Lung (tissue), 12 donors: ENCODE data around the gene KLK11. TPM values are rescaled to one million over a fixed set of nuclear protein-coding genes. Genes with fewer than 3 reads are reported as not detected.

ENCODE experiments used
- ATAC-seq: fragments of 200-7000 bp; cut with Tn5 transposase; one replicate; pipeline ENCODE4 v1.9.1; 2020; ENCODE audit warnings: moderate number of reproducible peaks; ENCODE audit not compliant: insufficient read depth, low FRiP score
- DNase-seq, 3 donors: peaks; one replicate each; pipeline ENCODE4 v3.0.0-alpha.2; 2013 to 2017
- H3K27ac ChIP-seq, 2 donors: one replicate each; pipeline ENCODE4 v1.5.1; 2013; ENCODE audit warnings: mild to moderate bottlenecking in 2 of 2, moderate library complexity in 2 of 2, control low read depth in 1 of 2, inconsistent platforms in 1 of 2, low read depth in 1 of 2, low read length in 1 of 2
- H3K27me3 ChIP-seq, 3 donors: one replicate each; pipeline ENCODE4 v1.5.1; 2013; ENCODE audit warnings: low read length in 2 of 3; ENCODE audit not compliant: control insufficient read depth in 3 of 3, insufficient read depth in 3 of 3
- H3K36me3 ChIP-seq, 4 donors: one replicate each; pipeline ENCODE4 v1.5.1; 2013; ENCODE audit warnings: low read length in 4 of 4, mild to moderate bottlenecking in 1 of 4, moderate library complexity in 1 of 4; ENCODE audit not compliant: control insufficient read depth in 4 of 4, insufficient read depth in 4 of 4
- H3K4me1 ChIP-seq, 5 donors: one replicate each; pipeline ENCODE4 v1.5.1; 2013; ENCODE audit warnings: low read length in 5 of 5, mild to moderate bottlenecking in 2 of 5, moderate library complexity in 1 of 5; ENCODE audit not compliant: control insufficient read depth in 5 of 5, insufficient read depth in 5 of 5
- H3K4me3 ChIP-seq: one replicate; pipeline ENCODE4 v1.5.1; 2013; ENCODE audit warnings: mild to moderate bottlenecking, control low read depth, moderate library complexity
- H3K9ac ChIP-seq, 2 donors: one replicate each; pipeline ENCODE4 v1.5.1; 2013; ENCODE audit warnings: low read length in 2 of 2, control low read depth in 1 of 2; ENCODE audit not compliant: insufficient read depth in 1 of 2
- H3K9me3 ChIP-seq, 4 donors: one replicate each; pipeline ENCODE4 v1.5.1; 2013; ENCODE audit warnings: low read length in 3 of 4, mild to moderate bottlenecking in 1 of 4, moderate library complexity in 1 of 4; ENCODE audit not compliant: control insufficient read depth in 4 of 4, insufficient read depth in 3 of 4
- WGBS, 2 donors: extraction: QIAGEN DNeasy Blood & Tissue Kit; methylation state at CpG; one replicate each; pipeline ENCODE4 v1.1.7; 2013; 5-methylcytosine and 5-hydroxymethylcytosine counted together
- polyA plus RNA-seq, 2 donors: library from polyadenylated mRNA; stranded (reverse); fragments of 200-250 nt; gene quantifications; one replicate each; pipeline ENCODE4 v1.2.1, GENCODE V29; 2013
- total RNA-seq, 2 donors: library from RNA; depleted of rRNA in 1 of 2; stranded (reverse); fragments of >200 nt in 1 of 2; gene quantifications; one replicate each; pipeline ENCODE4 v1.2.1, GENCODE V29; 2014 to 2021
- TF ChIP-seq, protein P1 (sequence below): IDR thresholded peaks from 2 replicates; pipeline ENCODE4 v1.5.1; 2012; ENCODE audit warnings: mild to moderate bottlenecking; ENCODE audit errors: control extremely low read depth, extremely low read depth
- donor health status: control.
- donor health status: control.
- donor health status: Bipolar disorder and iron deficiency.
- donor health status: healthy.
- donor health status: DM: yes; HTN: yes; CAD: no.

Gene KLK11
- total and polyA plus RNA-seq, 4 donors = 14.1 to 38.6 (median 19.5) TPM

DNA sequence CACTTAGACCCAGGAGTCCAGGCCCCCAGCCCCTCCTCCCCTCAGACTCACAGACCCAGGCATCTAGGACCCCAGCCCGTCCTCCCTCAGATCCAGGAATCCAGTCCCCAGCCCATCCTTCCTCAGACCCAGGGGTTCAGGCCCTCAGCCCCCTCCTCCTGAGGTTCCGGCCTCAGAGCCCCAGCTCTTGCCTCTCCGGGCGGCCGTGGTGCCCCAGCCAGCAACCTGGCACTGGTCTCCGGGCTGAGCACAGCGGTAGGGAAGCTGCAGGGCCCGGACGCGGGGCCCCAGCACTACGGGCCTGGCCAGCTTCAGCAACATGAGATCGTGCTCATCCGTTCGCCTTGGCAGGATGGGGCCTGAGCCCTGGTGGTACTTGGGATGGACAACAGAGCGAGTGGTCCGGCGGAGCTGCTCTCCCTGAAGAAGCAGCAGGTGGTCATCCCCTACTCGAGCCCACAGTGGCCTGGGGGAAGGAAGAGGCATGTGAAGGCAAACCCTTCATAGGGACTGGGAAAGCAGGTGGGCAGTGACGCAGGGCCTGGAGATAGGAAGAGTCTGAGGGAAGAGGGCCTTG, 10.6 kb downstream of the KLK11 start:
- no peak overlapping the region for H3K27ac ChIP-seq
- WGBS, 2 donors = 87% methylated on average over 18 to 19 of the region's 19 CpGs
- no peak overlapping the region for H3K9ac ChIP-seq
- ATAC-seq (no peak), DNase-seq (no peak)
- no peaks in the 10 kb centered on the region for H3K36me3 ChIP-seq
- peaks cover 0 to 10% (median 0%) of the 10 kb centered on the region in 5 donors for H3K4me1 ChIP-seq
- TF ChIP-seq, protein P1, sequence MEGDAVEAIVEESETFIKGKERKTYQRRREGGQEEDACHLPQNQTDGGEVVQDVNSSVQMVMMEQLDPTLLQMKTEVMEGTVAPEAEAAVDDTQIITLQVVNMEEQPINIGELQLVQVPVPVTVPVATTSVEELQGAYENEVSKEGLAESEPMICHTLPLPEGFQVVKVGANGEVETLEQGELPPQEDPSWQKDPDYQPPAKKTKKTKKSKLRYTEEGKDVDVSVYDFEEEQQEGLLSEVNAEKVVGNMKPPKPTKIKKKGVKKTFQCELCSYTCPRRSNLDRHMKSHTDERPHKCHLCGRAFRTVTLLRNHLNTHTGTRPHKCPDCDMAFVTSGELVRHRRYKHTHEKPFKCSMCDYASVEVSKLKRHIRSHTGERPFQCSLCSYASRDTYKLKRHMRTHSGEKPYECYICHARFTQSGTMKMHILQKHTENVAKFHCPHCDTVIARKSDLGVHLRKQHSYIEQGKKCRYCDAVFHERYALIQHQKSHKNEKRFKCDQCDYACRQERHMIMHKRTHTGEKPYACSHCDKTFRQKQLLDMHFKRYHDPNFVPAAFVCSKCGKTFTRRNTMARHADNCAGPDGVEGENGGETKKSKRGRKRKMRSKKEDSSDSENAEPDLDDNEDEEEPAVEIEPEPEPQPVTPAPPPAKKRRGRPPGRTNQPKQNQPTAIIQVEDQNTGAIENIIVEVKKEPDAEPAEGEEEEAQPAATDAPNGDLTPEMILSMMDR = no peak
- H3K27me3 ChIP-seq = peaks cover 2 to 53% (median 32%) of the 10 kb centered on the region in 3 donors
- peaks cover 0 to 3% (median 0%) of the 10 kb centered on the region in 4 donors for H3K9me3 ChIP-seq
- H3K4me3 ChIP-seq = no peak overlapping the region

DNA sequence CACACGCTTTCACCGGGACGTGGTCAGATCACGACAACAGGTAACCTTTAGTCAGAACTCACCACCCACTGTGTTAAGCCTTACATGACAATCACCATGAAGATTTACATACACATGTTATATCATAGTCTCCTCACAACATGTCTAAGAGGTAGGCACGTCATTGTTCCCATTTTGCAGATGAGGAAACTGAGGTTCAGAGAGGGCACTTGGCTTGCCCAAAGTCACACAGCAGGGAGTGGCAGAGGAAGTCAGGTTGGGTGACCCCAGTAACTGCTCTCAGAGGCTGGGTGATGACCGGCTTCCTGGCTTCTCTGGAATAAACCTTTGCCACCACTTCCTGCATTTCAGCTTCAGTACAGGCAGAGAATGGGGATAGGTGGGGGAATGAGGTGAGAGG, 12.2 kb downstream of the KLK11 start:
- no peak overlapping the region for H3K9ac ChIP-seq
- H3K36me3 ChIP-seq = no peaks in the 10 kb centered on the region
- no peak overlapping the region for H3K27ac ChIP-seq
- 84 to 88% methylated on average over 6 of the region's 6 CpGs for WGBS, 2 donors
- peaks cover 0 to 8% (median 0%) of the 10 kb centered on the region in 5 donors for H3K4me1 ChIP-seq
- no peak overlapping the region for H3K4me3 ChIP-seq
- DNase-seq = no peak
- ATAC-seq = no peak
- peaks cover 2 to 41% (median 26%) of the 10 kb centered on the region in 3 donors for H3K27me3 ChIP-seq
- TF ChIP-seq, protein P1 = no peak
- peaks cover 0 to 3% (median 0%) of the 10 kb centered on the region in 4 donors for H3K9me3 ChIP-seq

DNA sequence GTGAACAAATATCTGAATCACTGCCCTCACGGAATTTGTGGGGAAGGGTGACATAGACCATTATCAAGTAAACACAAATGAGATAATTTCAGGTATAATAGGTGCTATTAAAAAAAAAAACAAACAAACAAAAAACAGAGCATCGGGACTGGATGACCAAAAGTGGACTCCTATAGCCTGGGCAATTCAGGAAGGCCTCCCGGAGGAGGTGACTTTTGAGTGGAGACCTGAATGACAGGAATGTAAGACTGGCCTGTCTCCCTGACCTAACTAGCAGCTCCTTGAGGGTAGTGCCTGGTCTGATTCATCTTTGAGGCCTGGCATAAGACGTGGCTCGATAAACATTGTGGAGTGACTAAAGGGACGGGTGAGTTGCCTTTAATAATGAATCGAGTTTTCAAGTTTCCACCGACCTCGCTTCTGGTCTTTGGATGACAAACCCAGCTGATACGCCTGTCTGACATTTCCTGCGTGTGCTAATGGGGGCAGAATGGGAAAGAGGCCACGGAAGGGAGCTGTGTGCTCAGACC, 13.7 kb downstream of the KLK11 start:
- DNase-seq = no peak
- peaks cover 5 to 32% (median 21%) of the 10 kb centered on the region in 3 donors for H3K27me3 ChIP-seq
- no peaks in the 10 kb centered on the region for H3K36me3 ChIP-seq

More for the DNA sequence above, 13.7 kb downstream of the KLK11 start:
- TF ChIP-seq, protein P1 = no peak
- Histone ChIP-seq H3K4me3 (no peak overlapping the region), H3K4me1 (peaks cover 0 to 8% (median 0%) of the 10 kb centered on the region in 5 donors), H3K9me3 (peaks cover 0 to 6% (median 0%) of the 10 kb centered on the region in 4 donors), H3K9ac (no peak overlapping the region), H3K27ac (no peak overlapping the region)
- 65 to 75% methylated on average over 12 of the region's 12 CpGs for WGBS, 2 donors
- no peak for ATAC-seq
